H1 (cell line): ENCODE data around the gene IL19. TPM values are rescaled to one million over a fixed set of nuclear protein-coding genes. Genes with fewer than 3 reads are reported as not detected.

Experiments
- CHD1 ChIP-seq: IDR thresholded peaks from 2 replicates; pipeline ENCODE4 v1.6.1; 2012; ENCODE audit warnings: low read depth, low read length, improper control_type of control experiment
- CHD7 ChIP-seq: fragments of 300-600 bp; sonication (generic); IDR thresholded peaks from 2 replicates; pipeline ENCODE4 v1.7.1; 2012; ENCODE audit warnings: low read length, moderate library complexity, mild to moderate bottlenecking, inconsistent platforms; ENCODE audit not compliant: insufficient replicate concordance
- CTBP2 ChIP-seq: IDR thresholded peaks from 2 replicates; pipeline ENCODE4 v1.7.0; 2011; ENCODE audit warnings: borderline replicate concordance, mild to moderate bottlenecking, moderate library complexity, mixed read lengths, low read length; ENCODE audit not compliant: insufficient read depth, insufficient read length
- KDM1A ChIP-seq: fragments of 200-600, 300-600 bp; sonication (generic); IDR thresholded peaks from 2 replicates; pipeline ENCODE4 v1.7.1; 2016; ENCODE audit warnings: mild to moderate bottlenecking, low read length, borderline replicate concordance
- NANOG ChIP-seq: IDR thresholded peaks from 2 replicates; pipeline ENCODE4 v1.6.1; 2011; ENCODE audit warnings: low read length, low read depth, mild to moderate bottlenecking, inconsistent platforms; ENCODE audit not compliant: insufficient read depth, poor library complexity, severe bottlenecking
- SIN3A ChIP-seq, 2 experiments: IDR thresholded peaks in 1 of 2; conservative IDR thresholded peaks in 1 of 2; 2 replicates each; pipeline ENCODE4 v1.6.1; 2011 to 2012; ENCODE audit warnings: low read length in 2 of 2, improper control_type of control experiment in 1 of 2, low read depth in 1 of 2, mild to moderate bottlenecking in 1 of 2
- SIRT6 ChIP-seq: IDR thresholded peaks from one replicate; pipeline ENCODE4 v1.7.1; 2012; ENCODE audit warnings: low read length, inconsistent platforms
- SP4 ChIP-seq: IDR thresholded peaks from 2 replicates; pipeline ENCODE4 v1.6.1; 2012; ENCODE audit warnings: low read length, inconsistent platforms
- polyA plus RNA-seq, 7 experiments: library from polyadenylated mRNA; depleted of rRNA in 3 of 7; stranded (reverse) in 5 of 7; unstranded in 2 of 7; fragments of >200 nt in 5 of 7; fragments of 200-250 nt in 2 of 7; gene quantifications; 1 replicate in 5 of 7; 2 replicates in 1 of 7; 4 replicates in 1 of 7; pipeline versions ENCODE4 v1.2.1 to v1.2.3, GENCODE V29; 2011 to 2013; ENCODE audit warnings: missing spikeins in 2 of 7, mixed read lengths in 2 of 7
- total RNA-seq: library from RNA; stranded (reverse); fragmentation: NEBNext Ultra II Directional; extraction: Animal tissue kit (Norgen Biotek cat#: 25700); gene quantifications from 2 replicates; pipeline ENCODE4 v1.2.1, GENCODE V29; 2021

Gene IL19
- total and polyA plus RNA-seq, 2 of the 8 experiments (the other 6 are each of a cell fraction or from before 2014, with no cell fraction given), result not detected

DNA sequence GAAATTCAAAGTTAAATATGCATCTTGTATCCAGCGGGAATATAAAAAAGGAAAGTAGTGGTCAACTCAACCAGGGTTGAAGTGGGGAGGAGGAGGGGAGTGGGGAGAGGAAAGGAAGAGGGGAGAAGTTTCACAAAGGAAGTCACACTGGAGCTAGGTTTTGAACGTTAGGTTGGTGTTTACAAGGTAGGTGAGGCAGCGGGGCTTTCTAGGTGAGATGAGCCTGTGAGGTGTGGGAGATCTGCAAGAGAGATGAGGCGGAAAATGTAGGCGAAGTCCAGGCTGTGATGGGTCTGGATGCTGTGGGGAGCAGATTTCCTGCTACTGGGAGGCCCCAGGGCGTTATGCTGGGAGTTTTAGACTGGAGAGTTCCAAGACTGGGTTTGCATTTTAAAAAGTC, 58.7 kb downstream of the IL19 start (continued):
- TF ChIP-seq CHD7, result no peak
- TF ChIP-seq SIN3A (conservative IDR thresholded peaks at IDR 0.05 in 1 of 2, IDR thresholded peaks at IDR 0.05 in 1 of 2; ENCODE audit: low read depth in 1 of 2, low read length in 2 of 2), result no peak
- TF ChIP-seq CTBP2, result no peak
- TF ChIP-seq CHD1, result no peak
- TF ChIP-seq KDM1A, result no peak
- no peak for TF ChIP-seq SIRT6
- no peak for TF ChIP-seq SP4
- no peak for TF ChIP-seq NANOG
